CD4-positive, alpha-beta T cell treated with Interleukin-17A for 4 hours (primary cell): ENCODE data around the gene EXD1.
"Not testable (repeated sequence)": the region's sequence is repeated elsewhere in the genome, so short reads cannot be mapped to it uniquely, and the experiment has no call there.

Experiments
- DNase-seq: peaks from one replicate; pipeline ENCODE4 v3.0.0-alpha.2; 2020; ENCODE audit warnings: mixed read lengths

Gene EXD1

GRCh38 chr15:41230650-41231421, at the start of gene EXD1, which contains the start of gene CHP1:
Gene EXD1, minus strand, starts transcription at chr15:41230757. Its CDS starts 4,182 bp downstream, at chr15:41226575.
Gene CHP1, plus strand, starts transcription at chr15:41231268. Its CDS starts 115 bp downstream, at chr15:41231383.
- peak; percentile 97 for DNase-seq

- no peak for DNase-seq
These were observed 49.2 kb upstream of the EXD1 start for GRCh38 chr15:41279535-41280283.

- DNase-seq: no peak
These were observed 47.8 kb upstream of the EXD1 start for GRCh38 chr15:41278319-41278718.

- no peak for DNase-seq
These were observed 46.3 kb upstream of the EXD1 start for GRCh38 chr15:41276831-41277230.

GRCh38 chr15:41269887-41270286, 39.3 kb upstream of the EXD1 start:
- DNase-seq: no peak

GRCh38 chr15:41263891-41264351, 33.4 kb upstream of the EXD1 start:
- no peak for DNase-seq

GRCh38 chr15:41262571-41262970, 32.0 kb upstream of the EXD1 start:
- DNase-seq: no peak

GRCh38 chr15:41260924-41261323, 30.4 kb upstream of the EXD1 start:
- not testable (repeated sequence) for DNase-seq

- no peak for DNase-seq
These were observed 29.1 kb upstream of the EXD1 start for GRCh38 chr15:41259546-41260189.

- no peak for DNase-seq
These were observed 28.4 kb upstream of the EXD1 start for GRCh38 chr15:41258750-41259471.

GRCh38 chr15:41256577-41257038, 26.1 kb upstream of the EXD1 start:
- no peak for DNase-seq

- no peak for DNase-seq
These were observed 25.5 kb upstream of the EXD1 start for GRCh38 chr15:41256103-41256502.

GRCh38 chr15:41254560-41254959, 24.0 kb upstream of the EXD1 start:
- DNase-seq: no peak

GRCh38 chr15:41251411-41251810, 20.9 kb upstream of the EXD1 start:
- DNase-seq: no peak

- not testable (repeated sequence) for DNase-seq
These were observed 20.2 kb upstream of the EXD1 start for GRCh38 chr15:41250745-41251144.

- no peak for DNase-seq
These were observed 10.8 kb upstream of the EXD1 start for GRCh38 chr15:41241221-41241964.

- no peak for DNase-seq
These were observed 7.5 kb upstream of the EXD1 start for GRCh38 chr15:41238100-41238499.

GRCh38 chr15:41235929-41236328, 5.4 kb upstream of the EXD1 start:
- DNase-seq: no peak

- DNase-seq: not testable (repeated sequence)
These were observed 4.7 kb upstream of the EXD1 start for GRCh38 chr15:41235228-41235627.

- DNase-seq: no peak
These were observed 2.8 kb upstream of the EXD1 start for GRCh38 chr15:41233367-41233771.

- DNase-seq: no peak
These were observed 1.1 kb upstream of the EXD1 start for GRCh38 chr15:41231422-41232226.
